NB4 (cell line): ENCODE results near the gene ZFX.

Experiments
- CTCF ChIP-seq: IDR thresholded peaks from one replicate; pipeline ENCODE4 v1.5.1; 2012; ENCODE audit warnings: low read depth, low read length
- POLR2A ChIP-seq: IDR thresholded peaks from 2 replicates; pipeline ENCODE4 v1.6.1; 2011; ENCODE audit warnings: mild to moderate bottlenecking; ENCODE audit not compliant: insufficient read length; ENCODE audit errors: extremely low read depth

GRCh38 chrX:24168807-24169206 is 19.3 kb downstream of the ZFX start:
- TF ChIP-seq CTCF (no peak), POLR2A (no peak)
